Femur (tissue), 1 donor: ENCODE measurements around the gene ANKRD26.

Experiments used
- DNase-seq: peaks from one replicate; pipeline ENCODE4 v3.0.0-alpha.2; 2017

Gene ANKRD26

GRCh38 chr10:27019827-27020226 lies 80.5 kb downstream of the ANKRD26 start:
- no peak for DNase-seq

GRCh38 chr10:26997610-26998009 lies 102.7 kb downstream of the ANKRD26 start:
- no peak for DNase-seq

GRCh38 chr10:26994743-26995142 lies 105.6 kb downstream of the ANKRD26 start:
- no peak for DNase-seq

GRCh38 chr10:26987851-26988250 lies 112.4 kb downstream of the ANKRD26 start:
- no peak for DNase-seq

DNA sequence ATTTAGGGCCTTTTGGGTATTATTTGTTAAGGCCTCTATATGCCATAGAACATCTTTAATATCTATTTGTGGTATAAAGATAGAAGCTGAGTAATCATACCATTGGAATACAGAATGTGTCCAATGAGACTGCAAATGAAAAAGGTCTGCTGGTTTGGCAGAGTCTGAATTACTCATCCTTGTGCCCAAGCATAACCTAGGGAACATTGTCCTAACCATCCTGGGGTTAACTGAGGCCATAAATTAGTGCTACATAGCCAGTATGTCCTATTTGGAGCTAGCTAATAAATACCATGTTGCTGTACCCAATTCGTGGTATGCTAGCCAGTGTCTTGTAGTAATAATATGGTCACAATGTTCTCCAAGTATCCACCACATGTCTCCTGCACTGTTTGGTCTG lies 117.1 kb downstream of the ANKRD26 start:
- DNase-seq: no peak

- DNase-seq: no peak
Observed at GRCh38 chr10:26982058-26982457, 118.2 kb downstream of the ANKRD26 start.

GRCh38 chr10:26981232-26981824 lies 119.0 kb downstream of the ANKRD26 start:
- no peak for DNase-seq

DNA sequence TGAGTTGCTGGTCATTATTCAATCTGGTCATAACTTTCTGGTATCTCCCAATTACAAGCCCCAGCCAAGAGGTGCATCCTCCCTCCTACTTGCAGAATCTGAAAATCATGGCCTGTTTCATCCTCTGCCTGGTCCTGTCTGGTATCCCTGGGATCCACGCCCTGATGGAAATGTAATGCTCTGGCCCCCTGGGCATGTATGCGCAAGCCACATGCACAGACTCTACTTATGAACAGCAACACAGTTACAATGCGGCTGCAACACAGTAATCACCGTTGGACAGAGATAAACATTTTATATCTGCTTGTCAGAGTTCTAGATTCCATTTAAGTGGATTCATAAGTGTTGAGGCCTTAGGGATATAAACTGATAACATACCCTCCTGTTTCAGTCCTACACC lies 121.8 kb downstream of the ANKRD26 start:
- no peak for DNase-seq

DNA sequence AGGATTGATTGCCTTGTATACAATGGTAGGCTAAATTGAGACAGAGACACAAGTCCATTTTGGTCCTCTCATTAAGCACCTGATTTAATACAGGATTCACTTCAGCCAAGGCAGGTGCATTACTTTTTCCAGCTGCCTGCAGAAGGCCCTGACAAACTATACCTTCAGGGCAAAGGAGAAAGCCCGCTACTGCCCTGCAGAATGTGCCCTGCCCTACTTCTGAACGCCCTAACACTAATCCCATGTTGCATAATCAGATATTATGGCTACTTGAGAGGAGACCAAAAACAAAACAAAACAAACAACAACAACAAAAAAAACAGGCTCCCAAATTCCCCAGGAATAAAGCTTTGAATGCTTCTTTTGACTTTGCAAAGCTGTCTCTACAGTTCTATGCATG lies 122.7 kb downstream of the ANKRD26 start:
- no peak for DNase-seq

DNA sequence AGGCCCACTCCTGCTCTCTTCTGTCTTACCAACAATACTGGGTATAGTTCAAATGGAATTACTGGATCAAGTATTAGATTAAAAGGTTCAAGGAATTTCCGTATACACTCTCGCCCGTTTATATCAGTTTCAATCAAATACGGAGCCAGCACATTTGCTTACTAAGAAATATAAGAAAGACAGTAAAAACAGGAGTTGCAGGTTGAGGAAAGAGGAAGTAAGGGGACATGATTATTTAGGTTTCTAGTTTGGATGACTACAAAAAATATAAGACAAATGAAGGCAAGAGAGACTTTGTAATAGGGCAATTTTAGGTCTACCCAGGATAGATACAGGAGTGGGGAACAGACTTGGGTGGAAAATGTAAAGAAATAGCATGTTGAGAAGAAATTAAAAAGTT lies 129.6 kb downstream of the ANKRD26 start:
- DNase-seq: no peak

GRCh38 chr10:26969145-26969926 lies 131.0 kb downstream of the ANKRD26 start:
- no peak for DNase-seq

GRCh38 chr10:26962835-26963234 lies 137.5 kb downstream of the ANKRD26 start:
- no peak for DNase-seq

GRCh38 chr10:26960308-26960707 lies 140.0 kb downstream of the ANKRD26 start:
- DNase-seq: no peak

GRCh38 chr10:26959841-26960240 lies 140.5 kb downstream of the ANKRD26 start:
- DNase-seq: no peak
